ENCODE measurements around the gene C10orf105. TPM values are rescaled to one million over a fixed set of nuclear protein-coding genes. Genes with fewer than 3 reads are reported as not detected.

The C10orf105 gene
- total and polyA plus RNA-seq, 5 experiments from 2014 or later, result 0.10 to 0.25 (median 0.21) TPM; not detected in 2

- H3K27me3 Mint-ChIP-seq, result no peaks in the 10 kb centered on the region
- H3K36me3 Mint-ChIP-seq, result no peaks in the 10 kb centered on the region
- ATAC-seq (no peak), DNase-seq (no peak)
- H3K9me3 Mint-ChIP-seq, result no peaks in the 10 kb centered on the region
- H3K27ac Mint-ChIP-seq, result peak overlapping the region in 1 of 10 donors; percentile 47
- H3K4me3 Mint-ChIP-seq, result no peak overlapping the region
- peaks cover 13 to 29% (median 23%) of the 10 kb centered on the region in 4 donors for H3K4me1 Mint-ChIP-seq
- POLR2A ChIA-PET, result interaction anchor here (1.3 to 16.7 kb wide), 2 partner anchors 9 to 67 kb away, joined by 4 to 194 read pairs; partner anchors contain the start of gene VSIR
These were observed 16.0 kb downstream of the C10orf105 start for GRCh38 chr10:71703577-71703976.

GRCh38 chr10:71701496-71702132, 18.0 kb downstream of the C10orf105 start:
- Mint-ChIP-seq H3K4me3 (no peak overlapping the region), H3K36me3 (no peaks in the 10 kb centered on the region), H3K4me1 (peaks cover 14 to 34% (median 30%) of the 10 kb centered on the region in 4 donors), H3K9me3 (no peaks in the 10 kb centered on the region), H3K27ac (no peak overlapping the region), H3K27me3 (no peaks in the 10 kb centered on the region)
- ATAC-seq (no peak), DNase-seq (no peak)
- POLR2A ChIA-PET, result interaction anchor here (16.7 kb wide), 1 partner anchor 69 kb away, joined by 194 read pairs; the partner anchor contains the start of gene VSIR

DNA sequence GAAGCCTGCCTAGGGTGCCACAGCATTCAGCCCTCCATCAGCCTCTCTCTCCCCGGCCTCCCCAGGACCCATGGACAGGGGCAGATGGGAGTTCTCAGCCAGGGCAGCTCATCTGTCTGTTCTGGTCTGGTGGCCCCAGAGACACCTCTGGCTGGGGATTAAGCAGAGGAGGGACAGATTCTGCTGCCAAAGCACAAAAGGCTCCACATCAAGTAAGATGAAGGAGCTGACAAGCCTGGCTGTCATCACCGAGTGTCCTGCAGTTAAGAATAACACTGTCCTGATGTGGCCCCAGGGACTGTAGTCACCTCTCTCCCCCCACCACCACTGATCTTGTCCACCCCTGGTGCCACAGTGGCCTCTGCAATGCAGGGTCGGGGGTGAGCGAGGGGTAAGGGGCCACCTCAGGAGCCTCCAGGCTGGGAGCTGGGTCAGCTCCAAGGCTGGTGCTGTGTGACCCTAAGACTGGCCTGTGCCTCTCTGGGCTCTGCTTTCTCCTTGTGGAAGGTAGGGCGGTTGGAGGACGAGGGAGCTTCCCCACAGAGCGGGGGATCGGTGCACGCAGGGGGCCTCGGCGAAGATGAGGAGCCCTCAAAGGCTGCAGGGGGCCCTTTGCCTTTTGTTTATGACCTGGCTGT, 18.7 kb downstream of the C10orf105 start:
- POLR2A ChIA-PET, result interaction anchor here (16.7 kb wide), 1 partner anchor 70 kb away, joined by 194 read pairs; the partner anchor contains the start of gene VSIR
- H3K36me3 Mint-ChIP-seq, result no peaks in the 10 kb centered on the region
- H3K4me3 Mint-ChIP-seq, result no peak overlapping the region
- H3K27ac Mint-ChIP-seq, result no peak overlapping the region
- H3K27me3 Mint-ChIP-seq, result no peaks in the 10 kb centered on the region
- peaks cover 15 to 37% (median 34%) of the 10 kb centered on the region in 4 donors for H3K4me1 Mint-ChIP-seq
- no peaks in the 10 kb centered on the region for H3K9me3 Mint-ChIP-seq
- ATAC-seq, result no peak
- DNase-seq, result no peak

DNA sequence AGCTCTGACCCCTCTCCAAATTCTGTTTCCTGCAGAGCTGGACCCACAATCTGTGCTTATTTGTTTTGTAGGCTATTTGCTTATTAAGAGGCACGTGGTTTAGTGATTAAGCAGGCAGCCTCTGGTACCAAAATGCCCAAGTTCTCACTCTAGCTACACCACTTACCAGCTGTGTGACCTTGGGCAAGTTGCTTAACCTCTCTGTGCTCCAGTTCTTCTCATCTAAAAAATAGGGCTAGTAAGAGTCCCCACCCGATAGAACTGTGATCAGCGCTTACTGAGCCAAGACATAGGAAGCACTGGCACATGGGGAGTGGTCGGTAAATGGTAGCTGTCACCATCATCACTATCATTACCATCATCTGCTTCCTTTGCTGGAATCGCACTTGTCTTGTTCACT, 20.8 kb downstream of the C10orf105 start:
- Mint-ChIP-seq H3K9me3 (no peaks in the 10 kb centered on the region), H3K4me3 (peak overlapping the region in 5 of 10 donors; percentile 4 to 64 (median 38)), H3K27ac (peak overlapping the region in 5 of 10 donors; percentile 20 to 75 (median 47)), H3K4me1 (peaks cover 22 to 56% (median 51%) of the 10 kb centered on the region in 4 donors), H3K36me3 (no peaks in the 10 kb centered on the region), H3K27me3 (no peaks in the 10 kb centered on the region)
- no peak for DNase-seq
- POLR2A ChIA-PET, result interaction anchor here (0.8 to 16.7 kb wide), 9 partner anchors 9 to 72 kb away, joined by 3 to 194 read pairs (median 6); partner anchors contain the start of gene VSIR
- no peak for ATAC-seq

DNA sequence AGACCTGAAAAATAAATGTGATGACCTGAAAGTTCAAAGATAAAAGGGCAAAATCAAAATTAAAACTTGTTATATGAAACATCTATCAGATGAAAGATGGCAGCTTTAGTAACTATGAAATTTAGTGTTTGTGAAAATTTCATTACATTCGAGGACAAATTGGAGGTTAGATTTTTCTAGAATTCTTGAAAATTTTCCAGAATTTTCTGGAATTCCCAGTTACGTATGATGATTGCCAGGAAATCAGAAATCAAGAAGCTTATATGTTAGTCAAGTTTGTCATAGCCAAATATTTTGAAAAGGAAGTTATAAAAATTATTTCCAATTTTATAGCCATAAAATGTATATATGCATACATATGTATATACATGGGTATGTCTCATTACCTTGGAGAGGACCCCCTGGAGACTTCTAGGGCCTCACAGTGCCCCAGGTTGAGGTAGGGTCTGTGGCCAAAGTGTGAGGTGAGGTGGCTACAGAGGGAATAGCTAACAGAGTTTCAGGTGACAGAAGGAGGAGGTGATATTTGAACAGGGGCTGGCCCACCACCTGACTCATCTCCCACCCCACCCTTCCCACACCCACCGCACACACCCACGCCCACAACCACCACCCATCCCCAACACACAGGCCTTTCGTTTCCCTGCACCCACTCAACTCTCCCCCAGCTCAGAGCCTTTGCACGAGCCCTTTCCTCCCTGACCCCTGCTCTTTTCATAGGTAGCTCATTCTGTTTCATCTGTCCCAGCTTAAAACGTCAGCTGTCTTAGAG, 21.5 kb downstream of the C10orf105 start:
- no peaks in the 10 kb centered on the region for H3K9me3 Mint-ChIP-seq
- ATAC-seq (peak; percentile 9 to 20), DNase-seq (peak in 1 of 10 donors; percentile 29)
- H3K4me1 Mint-ChIP-seq, result peaks cover 20 to 60% (median 53%) of the 10 kb centered on the region in 4 donors
- no peaks in the 10 kb centered on the region for H3K27me3 Mint-ChIP-seq
- H3K4me3 Mint-ChIP-seq, result peak overlapping the region in 7 of 10 donors; percentile 1 to 64 (median 39)
- POLR2A ChIA-PET, result interaction anchor here (0.6 to 16.7 kb wide), 14 partner anchors 9 to 73 kb away, joined by 3 to 194 read pairs (median 6); partner anchors contain the start of gene VSIR
- no peaks in the 10 kb centered on the region for H3K36me3 Mint-ChIP-seq
- H3K27ac Mint-ChIP-seq, result peak overlapping the region in 7 of 10 donors; percentile 8 to 89 (median 48)

- peak overlapping the region in 3 of 10 donors; percentile 29 to 36 (median 30) for H3K4me3 Mint-ChIP-seq
- ATAC-seq (peak; percentile 78 to 82), DNase-seq (peak; percentile 40 to 77 (median 62))
- H3K4me1 Mint-ChIP-seq, result peaks cover 16 to 60% (median 54%) of the 10 kb centered on the region in 4 donors
- no peaks in the 10 kb centered on the region for H3K9me3 Mint-ChIP-seq
- no peaks in the 10 kb centered on the region for H3K27me3 Mint-ChIP-seq
- H3K27ac Mint-ChIP-seq, result peak overlapping the region in 6 of 10 donors; percentile 18 to 81 (median 38)
- H3K36me3 Mint-ChIP-seq, result no peaks in the 10 kb centered on the region
- POLR2A ChIA-PET, result interaction anchor here (0.9 to 16.7 kb wide), 13 partner anchors 9 to 74 kb away, joined by 3 to 194 read pairs (median 6); partner anchors contain the start of gene VSIR
These were observed 22.8 kb downstream of the C10orf105 start for GRCh38 chr10:71696628-71697326.

GRCh38 chr10:71695502-71696476, 23.8 kb downstream of the C10orf105 start:
- Mint-ChIP-seq H3K4me3 (peak overlapping the region in 4 of 10 donors; percentile 4 to 76 (median 50)), H3K9me3 (peaks cover 0 to 3% (median 0%) of the 10 kb centered on the region in 9 donors), H3K36me3 (no peaks in the 10 kb centered on the region), H3K27me3 (no peaks in the 10 kb centered on the region), H3K27ac (peak overlapping the region in 5 of 10 donors; percentile 31 to 91 (median 65)), H3K4me1 (peaks cover 18 to 60% (median 54%) of the 10 kb centered on the region in 4 donors)
- POLR2A ChIA-PET, result interaction anchor here (0.9 to 16.7 kb wide), 16 partner anchors 13 to 75 kb away, joined by 3 to 194 read pairs (median 6); partner anchors contain the start of gene VSIR
- DNase-seq, result no peak
- no peak for ATAC-seq

GRCh38 chr10:71694567-71694968, 25.0 kb downstream of the C10orf105 start:
- ATAC-seq (peak; percentile 75 to 78), DNase-seq (peak in 5 of 10 donors; percentile 17 to 58 (median 46))
- H3K27ac Mint-ChIP-seq, result peak overlapping the region; percentile 70 to 94 (median 87)
- H3K4me1 Mint-ChIP-seq, result peaks cover 18 to 59% (median 53%) of the 10 kb centered on the region in 4 donors
- H3K4me3 Mint-ChIP-seq, result peak overlapping the region; percentile 53 to 82 (median 76)
- H3K9me3 Mint-ChIP-seq, result peaks cover 0 to 3% (median 0%) of the 10 kb centered on the region in 9 donors
- POLR2A ChIA-PET, result interaction anchor here (0.7 to 16.7 kb wide), 10 partner anchors 15 to 76 kb away, joined by 3 to 194 read pairs (median 6); partner anchors contain the start of gene VSIR
- H3K36me3 Mint-ChIP-seq, result no peaks in the 10 kb centered on the region
- H3K27me3 Mint-ChIP-seq, result no peaks in the 10 kb centered on the region

- H3K36me3 Mint-ChIP-seq, result no peaks in the 10 kb centered on the region
- POLR2A ChIA-PET, result interaction anchor here (0.7 to 16.7 kb wide), 7 partner anchors 20 to 77 kb away, joined by 3 to 194 read pairs (median 6); partner anchors contain the start of gene VSIR
- no peak for ATAC-seq
- no peaks in the 10 kb centered on the region for H3K27me3 Mint-ChIP-seq
- DNase-seq, result no peak
- H3K4me3 Mint-ChIP-seq, result peak overlapping the region; percentile 49 to 82 (median 76)
- H3K4me1 Mint-ChIP-seq, result peaks cover 16 to 54% (median 49%) of the 10 kb centered on the region in 4 donors
- H3K9me3 Mint-ChIP-seq, result peaks cover 0 to 5% (median 0%) of the 10 kb centered on the region in 9 donors
- peak overlapping the region; percentile 70 to 94 (median 87) for H3K27ac Mint-ChIP-seq
These were observed 25.5 kb downstream of the C10orf105 start for GRCh38 chr10:71694039-71694501.

- Mint-ChIP-seq H3K27me3 (no peaks in the 10 kb centered on the region), H3K36me3 (no peaks in the 10 kb centered on the region), H3K4me1 (peaks cover 13 to 48% (median 43%) of the 10 kb centered on the region in 4 donors), H3K4me3 (peak overlapping the region in 7 of 10 donors; percentile 15 to 79 (median 45)), H3K9me3 (peaks cover 0 to 6% (median 0%) of the 10 kb centered on the region in 9 donors), H3K27ac (peak overlapping the region in 8 of 10 donors; percentile 19 to 91 (median 80))
- ATAC-seq (no peak), DNase-seq (no peak)
- POLR2A ChIA-PET, result interaction anchor here (3.1 to 16.7 kb wide), 2 partner anchors 35 to 77 kb away, joined by 21 to 194 read pairs; partner anchors contain the start of gene VSIR
These were observed 26.2 kb downstream of the C10orf105 start for GRCh38 chr10:71693377-71693776.
